ENCODE data around the gene KXD1.
A peak's percentile ranks its signal among the peaks of the same experiment; 100 is the strongest.
"Not testable (repeated sequence)": the region's sequence is repeated elsewhere in the genome, so short reads cannot be mapped to it uniquely, and the experiment has no call there.

Gene KXD1

DNA sequence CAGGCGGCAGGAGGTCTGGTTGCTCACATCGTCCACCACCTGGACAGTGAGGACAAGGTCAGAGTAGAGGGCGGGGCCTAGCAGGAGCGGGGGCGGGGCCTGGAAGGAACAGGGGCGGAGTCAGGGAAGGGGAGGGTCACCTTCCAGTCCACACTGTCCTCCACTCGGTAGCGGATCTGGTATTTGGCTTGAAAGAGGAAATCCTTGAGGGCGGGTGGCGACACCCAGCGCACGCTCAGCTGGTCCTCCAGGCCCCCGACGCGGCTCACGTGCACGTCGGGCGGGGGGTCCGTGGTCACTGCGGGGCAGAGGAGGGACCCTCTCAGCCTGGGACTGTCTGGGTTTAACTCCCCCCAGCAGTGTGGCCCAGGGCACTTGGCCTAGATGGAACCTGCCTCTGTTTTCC is 39.1 kb downstream of the KXD1 start:
- Histone ChIP-seq H3K4me3 (ENCODE audit: low read length) (no peak overlapping the region), H3K27ac (ENCODE audit: low read length) (no peak overlapping the region), H3K4me1 (ENCODE audit: insufficient read depth, low read length) (peaks cover 12% of the 10 kb centered on the region; the same call in 1 of the 2 replicates), H3K9me3 (ENCODE audit: insufficient read depth, low read depth, low read length) (no peaks in the 10 kb centered on the region), H3K9ac (ENCODE audit: low read depth, low read length) (no peak overlapping the region), H3K36me3 (ENCODE audit: insufficient read depth, low read depth, low read length) (no peaks in the 10 kb centered on the region), H3K27me3 (ENCODE audit: insufficient read depth, low read length) (peaks cover 54% of the 10 kb centered on the region)

DNA sequence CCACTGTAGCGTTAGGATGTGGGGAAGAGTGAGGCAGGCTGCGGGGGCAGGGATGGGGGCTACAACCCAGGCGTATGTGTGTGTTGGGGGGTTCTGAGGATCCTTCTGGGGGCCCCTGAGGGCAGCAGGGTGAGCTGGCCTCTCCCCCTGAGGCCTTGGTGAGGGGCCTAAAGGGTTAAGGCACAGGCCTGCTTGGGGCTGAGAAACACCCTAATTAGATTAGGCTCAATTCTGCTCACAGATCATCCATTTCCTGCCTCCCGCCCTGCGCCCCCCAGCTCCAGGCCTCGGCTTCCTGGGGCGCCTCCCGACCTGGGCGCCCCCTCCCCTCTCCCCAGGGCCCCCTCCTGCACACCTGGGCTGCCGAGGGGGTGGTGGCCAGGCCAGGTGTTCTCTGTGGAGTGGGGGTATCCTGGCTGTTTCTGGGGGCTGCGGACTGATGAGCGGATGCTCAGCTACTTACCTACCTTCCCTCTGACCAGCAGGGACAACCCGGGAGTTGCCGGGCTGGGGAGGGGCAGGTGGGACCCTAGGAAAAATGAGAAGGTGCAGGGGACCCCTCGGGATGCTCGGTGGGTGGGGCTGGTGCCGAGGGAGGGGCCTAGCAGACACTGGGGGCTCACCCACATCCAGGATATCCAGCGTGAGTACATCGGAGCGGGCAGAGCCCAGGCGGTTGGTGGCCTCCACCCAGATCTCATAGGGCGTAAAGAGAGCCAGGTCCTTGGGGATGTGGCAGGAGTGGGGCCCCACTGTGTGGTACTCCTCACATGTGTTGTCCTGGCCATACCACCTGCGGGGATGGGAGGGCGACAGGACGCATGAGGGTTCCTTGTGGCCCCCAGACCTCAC is 40.4 kb downstream of the KXD1 start:
- Histone ChIP-seq H3K36me3 (ENCODE audit: insufficient read depth, low read depth, low read length) (no peaks in the 10 kb centered on the region), H3K9ac (ENCODE audit: low read depth, low read length) (no peak overlapping the region), H3K9me3 (ENCODE audit: insufficient read depth, low read depth, low read length) (no peaks in the 10 kb centered on the region), H3K27me3 (ENCODE audit: insufficient read depth, low read length) (peaks cover 66% of the 10 kb centered on the region), H3K4me3 (ENCODE audit: low read length) (no peak overlapping the region), H3K27ac (ENCODE audit: low read length) (no peak overlapping the region), H3K4me1 (ENCODE audit: insufficient read depth, low read length) (peaks cover 12% of the 10 kb centered on the region; the same call in 1 of the 2 replicates)

- Histone ChIP-seq H3K9me3 (ENCODE audit: insufficient read depth, low read depth, low read length) (no peaks in the 10 kb centered on the region), H3K27ac (ENCODE audit: low read length) (no peak overlapping the region), H3K4me3 (ENCODE audit: low read length) (no peak overlapping the region), H3K4me1 (ENCODE audit: insufficient read depth, low read length) (peaks cover 12% of the 10 kb centered on the region; the same call in 1 of the 2 replicates), H3K9ac (ENCODE audit: low read depth, low read length) (no peak overlapping the region), H3K27me3 (ENCODE audit: insufficient read depth, low read length) (peaks cover 81% of the 10 kb centered on the region), H3K36me3 (ENCODE audit: insufficient read depth, low read depth, low read length) (no peaks in the 10 kb centered on the region)
Measured at GRCh38 chr19:18599485-18599884, 41.8 kb downstream of the KXD1 start.

DNA sequence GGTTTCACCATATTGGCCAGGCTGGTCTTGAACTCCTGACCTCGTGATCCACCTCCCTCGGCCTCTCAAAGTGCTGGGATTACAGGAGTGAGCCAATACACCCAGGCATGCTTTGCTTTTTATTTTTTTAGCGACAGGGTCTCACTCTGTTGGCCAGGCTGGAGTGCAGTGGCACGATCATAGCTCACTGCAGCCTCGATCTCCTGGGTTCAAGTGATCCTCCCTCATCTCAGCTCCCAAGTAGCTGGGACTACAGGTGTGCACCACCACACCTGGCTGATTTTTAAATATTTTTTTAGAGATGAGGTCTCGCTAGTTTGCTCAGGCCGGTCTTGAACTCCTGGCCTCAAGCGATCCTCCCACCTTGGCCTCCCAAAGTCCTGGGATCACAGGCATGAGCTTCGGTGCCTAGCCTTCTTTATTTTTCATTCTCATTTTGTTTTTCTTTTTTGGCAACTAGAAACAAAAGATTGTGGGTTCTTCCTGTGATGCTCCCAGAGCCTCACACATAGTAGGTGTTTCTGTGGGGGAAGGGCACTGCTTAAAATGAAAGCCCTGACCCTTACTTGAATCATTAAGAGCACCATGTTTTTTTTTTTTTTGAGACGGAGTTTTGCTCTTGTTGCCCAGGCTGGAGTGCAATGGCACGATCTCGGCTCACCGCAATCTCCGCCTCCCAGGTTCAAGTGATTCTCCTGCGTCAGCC is 43.2 kb downstream of the KXD1 start:
- peaks cover 82% of the 10 kb centered on the region for H3K27me3 ChIP-seq (ENCODE audit: insufficient read depth, low read length)
- H3K4me1 ChIP-seq (ENCODE audit: insufficient read depth, low read length); H3K9ac ChIP-seq (ENCODE audit: low read depth, low read length); H3K4me3 ChIP-seq (ENCODE audit: low read length); H3K9me3 ChIP-seq (ENCODE audit: insufficient read depth, low read depth, low read length); H3K27ac ChIP-seq (ENCODE audit: low read length); H3K36me3 ChIP-seq (ENCODE audit: insufficient read depth, low read depth, low read length): not testable (repeated sequence)

- Histone ChIP-seq H3K27ac (ENCODE audit: low read length) (no peak overlapping the region), H3K9me3 (ENCODE audit: insufficient read depth, low read depth, low read length) (no peaks in the 10 kb centered on the region), H3K36me3 (ENCODE audit: insufficient read depth, low read depth, low read length) (no peaks in the 10 kb centered on the region), H3K9ac (ENCODE audit: low read depth, low read length) (no peak overlapping the region), H3K27me3 (ENCODE audit: insufficient read depth, low read length) (peaks cover 82% of the 10 kb centered on the region), H3K4me1 (ENCODE audit: insufficient read depth, low read length) (peaks cover 5% of the 10 kb centered on the region; the same call in 1 of the 2 replicates), H3K4me3 (ENCODE audit: low read length) (no peak overlapping the region)
Measured at GRCh38 chr19:18601875-18602274, 44.2 kb downstream of the KXD1 start.

- H3K4me3 ChIP-seq (ENCODE audit: low read length) = peak overlapping the region; percentile 42; the same call in 1 of the 2 replicates
- no peak overlapping the region for H3K9ac ChIP-seq (ENCODE audit: low read depth, low read length)
- H3K4me1 ChIP-seq (ENCODE audit: insufficient read depth, low read length) = peaks cover 12% of the 10 kb centered on the region; the same call in 1 of the 2 replicates
- no peak overlapping the region for H3K27ac ChIP-seq (ENCODE audit: low read length)
- no peaks in the 10 kb centered on the region for H3K9me3 ChIP-seq (ENCODE audit: insufficient read depth, low read depth, low read length)
- H3K27me3 ChIP-seq (ENCODE audit: insufficient read depth, low read length) = peaks cover 93% of the 10 kb centered on the region
- no peaks in the 10 kb centered on the region for H3K36me3 ChIP-seq (ENCODE audit: insufficient read depth, low read depth, low read length)
Measured at GRCh38 chr19:18603255-18603957, 45.7 kb downstream of the KXD1 start.

DNA sequence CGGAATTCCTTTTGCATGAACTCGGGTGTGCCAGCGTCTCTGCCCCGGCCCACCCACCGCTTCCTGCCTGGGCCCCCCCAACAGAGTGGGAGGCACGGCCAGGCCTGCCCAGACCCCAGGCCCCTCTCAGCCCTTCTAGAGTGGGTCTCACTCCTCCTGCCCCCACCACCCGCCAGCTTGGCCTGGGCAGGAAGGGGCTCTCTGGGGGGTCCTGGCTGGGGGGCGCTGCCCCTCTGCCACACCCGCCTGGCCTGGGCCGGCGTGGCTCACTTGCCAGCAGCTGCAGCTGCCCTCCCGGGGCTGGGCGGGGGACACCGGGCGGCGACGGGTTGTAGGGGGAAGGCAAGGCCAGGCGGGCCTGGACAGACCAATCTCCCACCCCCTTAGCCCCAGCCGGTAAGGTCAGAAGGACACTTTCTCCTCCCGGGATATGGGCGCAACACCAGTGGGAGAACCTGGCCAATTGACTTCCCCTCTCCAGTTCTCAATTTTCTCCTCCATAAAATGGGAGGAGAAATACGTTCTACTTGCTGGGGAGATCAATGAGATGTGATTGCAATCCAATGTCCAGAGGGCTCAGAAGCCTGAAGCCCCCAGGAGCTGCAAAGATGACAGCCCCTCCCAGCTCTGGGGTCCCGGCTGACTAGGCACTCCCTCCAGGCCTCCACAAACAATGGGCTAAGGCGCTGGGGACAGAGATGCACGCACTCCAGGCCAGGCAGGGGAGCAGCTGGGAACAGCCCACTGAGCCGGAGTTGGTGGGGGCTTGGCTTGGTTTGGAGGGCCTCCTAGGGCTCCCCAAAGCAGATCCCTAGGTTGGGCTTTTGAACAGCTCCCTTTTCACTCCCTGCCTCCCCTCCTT is 46.5 kb downstream of the KXD1 start:
- Histone ChIP-seq H3K4me3 (ENCODE audit: low read length) (no peak overlapping the region; the same call in 1 of the 2 replicates), H3K9ac (ENCODE audit: low read depth, low read length) (no peak overlapping the region), H3K9me3 (ENCODE audit: insufficient read depth, low read depth, low read length) (no peaks in the 10 kb centered on the region), H3K27me3 (ENCODE audit: insufficient read depth, low read length) (peaks cover 93% of the 10 kb centered on the region), H3K27ac (ENCODE audit: low read length) (no peak overlapping the region), H3K4me1 (ENCODE audit: insufficient read depth, low read length) (peaks cover 12% of the 10 kb centered on the region; the same call in 1 of the 2 replicates), H3K36me3 (ENCODE audit: insufficient read depth, low read depth, low read length) (no peaks in the 10 kb centered on the region)

GRCh38 chr19:18604820-18605159 is 47.1 kb downstream of the KXD1 start:
- Histone ChIP-seq H3K9ac (ENCODE audit: low read depth, low read length) (no peak overlapping the region), H3K27me3 (ENCODE audit: insufficient read depth, low read length) (peaks cover 93% of the 10 kb centered on the region)

GRCh38 chr19:18605196-18605545 is 47.5 kb downstream of the KXD1 start:
- no peaks in the 10 kb centered on the region for H3K9me3 ChIP-seq (ENCODE audit: insufficient read depth, low read depth, low read length)
- H3K36me3 ChIP-seq (ENCODE audit: insufficient read depth, low read depth, low read length) = no peaks in the 10 kb centered on the region
- H3K4me1 ChIP-seq (ENCODE audit: insufficient read depth, low read length) = peaks cover 17% of the 10 kb centered on the region; the same call in 1 of the 2 replicates
- H3K4me3 ChIP-seq (ENCODE audit: low read length) = no peak overlapping the region
- no peak overlapping the region for H3K27ac ChIP-seq (ENCODE audit: low read length)
- H3K9ac ChIP-seq (ENCODE audit: low read depth, low read length) = no peak overlapping the region
- H3K27me3 ChIP-seq (ENCODE audit: insufficient read depth, low read length) = peaks cover 93% of the 10 kb centered on the region

More at GRCh38 chr19:18604820-18605159, 47.1 kb downstream of the KXD1 start:
- H3K36me3 ChIP-seq (ENCODE audit: insufficient read depth, low read depth, low read length) = no peaks in the 10 kb centered on the region
- H3K27ac ChIP-seq (ENCODE audit: low read length) = no peak overlapping the region
- H3K4me1 ChIP-seq (ENCODE audit: insufficient read depth, low read length) = peaks cover 15% of the 10 kb centered on the region; the same call in 1 of the 2 replicates
- no peaks in the 10 kb centered on the region for H3K9me3 ChIP-seq (ENCODE audit: insufficient read depth, low read depth, low read length)
- H3K4me3 ChIP-seq (ENCODE audit: low read length) = no peak overlapping the region

GRCh38 chr19:18605546-18606280 is 48.0 kb downstream of the KXD1 start:
- H3K4me1 ChIP-seq (ENCODE audit: insufficient read depth, low read length) = peaks cover 20% of the 10 kb centered on the region; the same call in 1 of the 2 replicates
- H3K36me3 ChIP-seq (ENCODE audit: insufficient read depth, low read depth, low read length) = no peaks in the 10 kb centered on the region
- no peaks in the 10 kb centered on the region for H3K9me3 ChIP-seq (ENCODE audit: insufficient read depth, low read depth, low read length)
- peaks cover 97% of the 10 kb centered on the region for H3K27me3 ChIP-seq (ENCODE audit: insufficient read depth, low read length)
- H3K9ac ChIP-seq (ENCODE audit: low read depth, low read length) = no peak overlapping the region
- H3K4me3 ChIP-seq (ENCODE audit: low read length) = no peak overlapping the region
- no peak overlapping the region for H3K27ac ChIP-seq (ENCODE audit: low read length)
